A549 (cell line): Measurements from ENCODE around the gene CD1D.

Experiments used
- CTCF ChIP-seq: fragments of >200 bp; sonication (Bioruptor Twin); formaldehyde crosslinking; IDR thresholded peaks from 3 replicates; pipeline ENCODE4 v1.5.1; 2016
- EP300 ChIP-seq, 2 experiments: fragments of >200 bp; sonication (Bioruptor Twin); formaldehyde crosslinking; IDR thresholded peaks; 2 replicates in 1 of 2; 3 replicates in 1 of 2; pipeline ENCODE4 v1.6.1; 2016 to 2017
- JUNB ChIP-seq: fragments of >200 bp; sonication (Bioruptor Twin); formaldehyde crosslinking; IDR thresholded peaks from 2 replicates; pipeline ENCODE4 v1.6.1; 2016
- KDM5A ChIP-seq: fragments of 200-600 bp; sonication (generic); IDR thresholded peaks from 2 replicates; pipeline ENCODE4 v1.6.1; 2016; ENCODE audit warnings: antibody characterized with exemption, mild to moderate bottlenecking
- MAX ChIP-seq: IDR thresholded peaks from 2 replicates; pipeline ENCODE4 v1.6.1; 2012
- POLR2A ChIP-seq: IDR thresholded peaks from 2 replicates; pipeline ENCODE4 v1.6.1; 2012; ENCODE audit warnings: mild to moderate bottlenecking, low read length
- RAD21 ChIP-seq, 2 experiments: fragments of >200 bp in 1 of 2; sonication (Bioruptor Twin) in 1 of 2; formaldehyde crosslinking in 1 of 2; IDR thresholded peaks in 1 of 2; conservative IDR thresholded peaks in 1 of 2; 2 replicates in 1 of 2; 3 replicates in 1 of 2; pipeline ENCODE4 v1.6.1; 2012 to 2018; ENCODE audit warnings: inconsistent platforms in 1 of 2
- SMC3 ChIP-seq: fragments of >200 bp; sonication (Bioruptor Twin); formaldehyde crosslinking; IDR thresholded peaks from 3 replicates; pipeline ENCODE4 v1.6.1; 2018; ENCODE audit warnings: inconsistent platforms
- USF2 ChIP-seq: fragments of 450-650 bp; IDR thresholded peaks from 2 replicates; pipeline ENCODE4 v1.6.1; 2014; ENCODE audit warnings: antibody characterized with exemption
- ZC3H11A ChIP-seq: fragments of 450-650 bp; IDR thresholded peaks from 2 replicates; pipeline ENCODE4 v1.6.1; 2014; ENCODE audit warnings: antibody characterized with exemption, mild to moderate bottlenecking

- TF ChIP-seq JUNB (no peak), POLR2A (no peak), CTCF (no peak), KDM5A (no peak), ZC3H11A (no peak), SMC3 (no peak), MAX (no peak), USF2 (no peak), EP300 (IDR thresholded peaks at IDR 0.05) (no peak), RAD21 (conservative IDR thresholded peaks at IDR 0.05 in 1 of 2, IDR thresholded peaks at IDR 0.05 in 1 of 2) (no peak)
Measured at GRCh38 chr1:158161446-158161845, 19.2 kb upstream of the CD1D start.
